GM21528 (cell line): Measurements from ENCODE around the gene DNAH10.

Experiments
- ATAC-seq: cut with Tn5 transposase; IDR thresholded peaks from one replicate; pipeline ENCODE4 v1.9.1; 2021; ENCODE audit warnings: mild to moderate bottlenecking, moderate library complexity; ENCODE audit not compliant: unreplicated experiment, low FRiP score

DNAH10 gene

GRCh38 chr12:123743002-123743401 lies 19.1 kb upstream of the DNAH10 start:
- ATAC-seq = no peak

- no peak for ATAC-seq
These were observed 17.3 kb upstream of the DNAH10 start for GRCh38 chr12:123744836-123745235.

- ATAC-seq = no peak
These were observed 14.8 kb upstream of the DNAH10 start for GRCh38 chr12:123747309-123747708.

- ATAC-seq = no peak
These were observed 13.9 kb upstream of the DNAH10 start for GRCh38 chr12:123748161-123748560.

GRCh38 chr12:123748661-123749060 lies 13.4 kb upstream of the DNAH10 start:
- no peak for ATAC-seq

- no peak for ATAC-seq
These were observed 12.7 kb upstream of the DNAH10 start for GRCh38 chr12:123749355-123749754.

- ATAC-seq = no peak
These were observed 11.9 kb upstream of the DNAH10 start for GRCh38 chr12:123750159-123750656.

- no peak for ATAC-seq
These were observed 10.1 kb upstream of the DNAH10 start for GRCh38 chr12:123752046-123752445.

- no peak for ATAC-seq
These were observed 7.9 kb upstream of the DNAH10 start for GRCh38 chr12:123754041-123754772.

- no peak for ATAC-seq
These were observed 4.5 kb upstream of the DNAH10 start for GRCh38 chr12:123757561-123757960.

- ATAC-seq = no peak
These were observed 1.7 kb upstream of the DNAH10 start for GRCh38 chr12:123760267-123760938.

- no peak for ATAC-seq
These were observed 583 bp downstream of the DNAH10 start for GRCh38 chr12:123762715-123763052.

- no peak for ATAC-seq
These were observed 992 bp downstream of the DNAH10 start for GRCh38 chr12:123763093-123763492.

- no peak for ATAC-seq
These were observed 2.0 kb downstream of the DNAH10 start for GRCh38 chr12:123764109-123764508.

- ATAC-seq = no peak
These were observed 3.5 kb downstream of the DNAH10 start for GRCh38 chr12:123765504-123766035.

- ATAC-seq = peak; percentile 78
These were observed 5.5 kb downstream of the DNAH10 start for GRCh38 chr12:123767613-123768012.

- no peak for ATAC-seq
These were observed 9.2 kb downstream of the DNAH10 start for GRCh38 chr12:123771261-123771660.

- ATAC-seq = no peak
These were observed 10.0 kb downstream of the DNAH10 start for GRCh38 chr12:123772074-123772473.

GRCh38 chr12:123773375-123773774 lies 11.3 kb downstream of the DNAH10 start:
- no peak for ATAC-seq

- ATAC-seq = no peak
These were observed 17.4 kb downstream of the DNAH10 start for GRCh38 chr12:123779551-123779950.

- ATAC-seq = no peak
These were observed 21.1 kb downstream of the DNAH10 start for GRCh38 chr12:123782997-123783792.
